Parathyroid adenoma (tissue), 2 donors: ENCODE data around the gene ACVR1C.

ENCODE experiments used
- H2AFZ ChIP-seq: fragments of 300-600 bp; sonication (generic); one replicate; pipeline ENCODE4 v1.7.0; 2017; ENCODE audit warnings: antibody characterized with exemption, mild to moderate bottlenecking
- H3K27ac ChIP-seq: fragments of 300-600 bp; sonication (generic); one replicate; pipeline ENCODE4 v1.7.0; 2017
- H3K27me3 ChIP-seq: fragments of 300-600 bp; sonication (generic); one replicate; pipeline ENCODE4 v1.7.0; 2017; ENCODE audit warnings: low read length; ENCODE audit not compliant: control insufficient read depth, insufficient read depth
- H3K36me3 ChIP-seq: fragments of 300-600 bp; sonication (generic); one replicate; pipeline ENCODE4 v1.7.0; 2017; ENCODE audit warnings: low read length; ENCODE audit not compliant: control insufficient read depth, insufficient read depth
- H3K4me1 ChIP-seq: fragments of 300-600 bp; sonication (generic); one replicate; pipeline ENCODE4 v1.7.0; 2017; ENCODE audit warnings: control low read depth
- H3K4me2 ChIP-seq: fragments of 300-600 bp; sonication (generic); one replicate; pipeline ENCODE4 v1.7.0; 2017; ENCODE audit warnings: low read length
- H3K4me3 ChIP-seq: fragments of 300-600 bp; sonication (generic); one replicate; pipeline ENCODE4 v1.7.0; 2017; ENCODE audit warnings: low read depth, low read length
- H3K79me2 ChIP-seq: fragments of 300-600 bp; sonication (generic); one replicate; pipeline ENCODE4 v1.7.0; 2017; ENCODE audit warnings: control low read depth
- H3K9ac ChIP-seq: fragments of 300-600 bp; sonication (generic); one replicate; pipeline ENCODE4 v1.7.0; 2017; ENCODE audit warnings: mild to moderate bottlenecking
- H3K9me3 ChIP-seq: fragments of 300-600 bp; sonication (generic); one replicate; pipeline ENCODE4 v1.7.0; 2017; ENCODE audit warnings: low read length; ENCODE audit not compliant: control insufficient read depth
- TF ChIP-seq, protein P1 (sequence below): fragments of 300-600 bp; sonication (generic); IDR thresholded peaks from one replicate; pipeline ENCODE4 v1.7.0; 2017; ENCODE audit warnings: antibody characterized with exemption, mild to moderate bottlenecking
- donor health status: primary hyperparathyroidism.

The ACVR1C gene

DNA sequence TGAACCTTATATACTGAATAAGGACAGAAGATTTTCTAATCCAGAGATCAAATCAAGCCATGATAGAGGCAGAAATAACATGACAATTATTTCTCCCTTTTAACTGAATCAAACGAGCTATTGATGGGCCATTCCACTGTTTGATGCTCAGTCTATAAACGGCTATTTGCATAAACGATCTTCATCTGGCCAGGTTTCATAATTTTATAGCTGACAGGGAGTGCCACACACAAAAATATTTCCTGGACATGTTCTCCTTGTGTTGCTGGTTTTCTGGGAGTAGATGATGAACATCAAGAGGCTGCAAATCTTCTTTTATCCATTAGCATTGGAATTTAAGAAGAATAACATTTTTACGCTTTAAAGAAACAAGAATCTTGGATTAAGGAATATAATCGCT is 63.1 kb downstream of the ACVR1C start:
- H2AFZ ChIP-seq = no peak overlapping the region
- no peak overlapping the region for H3K4me2 ChIP-seq
- no peaks in the 10 kb centered on the region for H3K27me3 ChIP-seq
- H3K36me3 ChIP-seq = no peaks in the 10 kb centered on the region
- H3K4me3 ChIP-seq = no peak overlapping the region
- no peaks in the 10 kb centered on the region for H3K4me1 ChIP-seq
- H3K79me2 ChIP-seq = no peaks in the 10 kb centered on the region
- H3K9ac ChIP-seq = no peak overlapping the region
- no peaks in the 10 kb centered on the region for H3K9me3 ChIP-seq
- no peak overlapping the region for H3K27ac ChIP-seq
- TF ChIP-seq, protein P1, sequence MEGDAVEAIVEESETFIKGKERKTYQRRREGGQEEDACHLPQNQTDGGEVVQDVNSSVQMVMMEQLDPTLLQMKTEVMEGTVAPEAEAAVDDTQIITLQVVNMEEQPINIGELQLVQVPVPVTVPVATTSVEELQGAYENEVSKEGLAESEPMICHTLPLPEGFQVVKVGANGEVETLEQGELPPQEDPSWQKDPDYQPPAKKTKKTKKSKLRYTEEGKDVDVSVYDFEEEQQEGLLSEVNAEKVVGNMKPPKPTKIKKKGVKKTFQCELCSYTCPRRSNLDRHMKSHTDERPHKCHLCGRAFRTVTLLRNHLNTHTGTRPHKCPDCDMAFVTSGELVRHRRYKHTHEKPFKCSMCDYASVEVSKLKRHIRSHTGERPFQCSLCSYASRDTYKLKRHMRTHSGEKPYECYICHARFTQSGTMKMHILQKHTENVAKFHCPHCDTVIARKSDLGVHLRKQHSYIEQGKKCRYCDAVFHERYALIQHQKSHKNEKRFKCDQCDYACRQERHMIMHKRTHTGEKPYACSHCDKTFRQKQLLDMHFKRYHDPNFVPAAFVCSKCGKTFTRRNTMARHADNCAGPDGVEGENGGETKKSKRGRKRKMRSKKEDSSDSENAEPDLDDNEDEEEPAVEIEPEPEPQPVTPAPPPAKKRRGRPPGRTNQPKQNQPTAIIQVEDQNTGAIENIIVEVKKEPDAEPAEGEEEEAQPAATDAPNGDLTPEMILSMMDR = no peak

DNA sequence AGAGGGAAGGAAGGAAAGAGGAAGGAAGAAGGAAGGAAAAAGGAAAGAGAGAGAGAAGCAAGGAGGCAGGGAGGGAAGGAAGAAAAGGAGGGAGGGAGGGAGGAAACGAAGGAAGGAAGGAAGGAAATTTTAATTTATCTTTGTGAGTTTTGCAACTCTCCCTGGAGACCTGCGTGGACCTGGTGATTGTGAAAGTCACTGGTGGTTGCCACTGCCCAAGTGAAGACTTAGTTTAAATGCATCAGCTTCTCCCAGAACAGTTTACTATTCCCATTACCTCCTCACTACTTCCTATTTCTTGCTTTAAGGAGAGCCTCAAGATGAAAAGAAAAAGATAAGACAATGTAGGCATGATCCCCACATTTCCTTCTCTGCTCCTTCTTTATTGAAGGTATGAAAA is 68.8 kb downstream of the ACVR1C start:
- Histone ChIP-seq H3K9me3 (no peaks in the 10 kb centered on the region), H3K79me2 (no peaks in the 10 kb centered on the region), H2AFZ (no peak overlapping the region), H3K4me3 (no peak overlapping the region), H3K4me2 (no peak overlapping the region), H3K27ac (no peak overlapping the region), H3K4me1 (no peaks in the 10 kb centered on the region), H3K27me3 (no peaks in the 10 kb centered on the region), H3K9ac (no peak overlapping the region), H3K36me3 (no peaks in the 10 kb centered on the region)
- TF ChIP-seq, protein P1 = no peak

- Histone ChIP-seq H3K79me2 (no peaks in the 10 kb centered on the region), H3K27ac (no peak overlapping the region), H3K27me3 (no peaks in the 10 kb centered on the region), H3K9me3 (no peaks in the 10 kb centered on the region), H3K36me3 (no peaks in the 10 kb centered on the region), H3K4me1 (no peaks in the 10 kb centered on the region), H3K4me2 (no peak overlapping the region), H2AFZ (no peak overlapping the region), H3K9ac (no peak overlapping the region), H3K4me3 (no peak overlapping the region)
- TF ChIP-seq, protein P1 = no peak
Measured at GRCh38 chr2:157559461-157559860, 69.2 kb downstream of the ACVR1C start.

- no peaks in the 10 kb centered on the region for H3K79me2 ChIP-seq
- no peak overlapping the region for H3K9ac ChIP-seq
- no peak overlapping the region for H3K4me3 ChIP-seq
- TF ChIP-seq, protein P1 = no peak
- H3K9me3 ChIP-seq = no peaks in the 10 kb centered on the region
- no peak overlapping the region for H2AFZ ChIP-seq
- H3K4me1 ChIP-seq = no peaks in the 10 kb centered on the region
- H3K36me3 ChIP-seq = no peaks in the 10 kb centered on the region
- no peaks in the 10 kb centered on the region for H3K27me3 ChIP-seq
- H3K4me2 ChIP-seq = no peak overlapping the region
- H3K27ac ChIP-seq = no peak overlapping the region
Measured at GRCh38 chr2:157559061-157559460, 69.6 kb downstream of the ACVR1C start.

GRCh38 chr2:157557770-157558169 is 70.9 kb downstream of the ACVR1C start:
- Histone ChIP-seq H3K27me3 (no peaks in the 10 kb centered on the region), H3K36me3 (no peaks in the 10 kb centered on the region), H3K9ac (no peak overlapping the region), H3K4me2 (no peak overlapping the region), H3K27ac (no peak overlapping the region), H3K4me1 (no peaks in the 10 kb centered on the region), H3K4me3 (no peak overlapping the region), H2AFZ (no peak overlapping the region), H3K79me2 (no peaks in the 10 kb centered on the region), H3K9me3 (no peaks in the 10 kb centered on the region)
- TF ChIP-seq, protein P1 = no peak
